Activated gamma-delta T cell treated with Interleukin-2 at 50 U/mL for 16 hours (primary cell): ENCODE results near the gene ORM1.

Experiments
- DNase-seq: peaks from one replicate; pipeline ENCODE4 v3.0.0-alpha.2; 2020

Gene ORM1

DNA sequence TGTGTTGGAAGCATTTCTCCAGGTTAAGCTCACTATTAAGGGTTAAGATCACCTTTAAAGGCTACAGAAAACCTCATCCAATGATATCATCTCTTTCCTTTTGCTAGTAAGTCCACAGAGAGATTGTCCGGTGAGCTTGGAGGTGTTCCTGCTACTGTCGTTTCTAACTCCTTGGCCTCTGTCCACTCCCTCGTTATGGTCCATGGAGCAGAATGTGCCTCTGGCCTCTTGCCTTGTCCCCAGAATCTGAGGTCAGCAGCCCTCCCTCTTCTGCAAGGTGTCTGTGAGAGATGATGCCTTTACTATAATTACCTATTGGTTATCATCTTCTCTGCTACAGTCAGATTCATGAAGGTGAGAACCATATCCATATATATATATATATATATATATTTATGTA lies 21.8 kb downstream of the ORM1 start:
- no peak for DNase-seq

GRCh38 chr9:114345493-114346065 lies 22.7 kb downstream of the ORM1 start:
- no peak for DNase-seq

GRCh38 chr9:114346146-114346545 lies 23.2 kb downstream of the ORM1 start:
- no peak for DNase-seq

DNA sequence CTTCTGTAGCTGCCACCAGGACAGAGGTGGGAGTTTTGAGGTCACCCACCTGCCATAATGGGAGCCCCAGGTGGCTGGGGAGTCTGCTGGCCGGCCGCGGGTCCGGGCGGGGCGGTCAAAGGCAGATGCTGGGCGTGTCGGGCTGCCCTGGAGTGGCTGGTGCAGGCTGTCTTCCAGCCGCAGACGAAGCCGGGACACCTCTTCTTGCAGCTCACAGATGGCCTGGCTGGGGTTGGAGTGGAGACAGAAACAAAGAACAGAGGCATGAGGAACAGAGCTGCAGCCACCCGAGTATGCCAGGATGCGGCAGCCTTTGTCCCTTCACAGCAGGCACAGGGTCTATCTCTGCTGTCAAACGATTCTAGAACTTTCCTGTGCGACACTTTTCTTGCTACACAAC lies 24.8 kb downstream of the ORM1 start:
- no peak for DNase-seq

DNA sequence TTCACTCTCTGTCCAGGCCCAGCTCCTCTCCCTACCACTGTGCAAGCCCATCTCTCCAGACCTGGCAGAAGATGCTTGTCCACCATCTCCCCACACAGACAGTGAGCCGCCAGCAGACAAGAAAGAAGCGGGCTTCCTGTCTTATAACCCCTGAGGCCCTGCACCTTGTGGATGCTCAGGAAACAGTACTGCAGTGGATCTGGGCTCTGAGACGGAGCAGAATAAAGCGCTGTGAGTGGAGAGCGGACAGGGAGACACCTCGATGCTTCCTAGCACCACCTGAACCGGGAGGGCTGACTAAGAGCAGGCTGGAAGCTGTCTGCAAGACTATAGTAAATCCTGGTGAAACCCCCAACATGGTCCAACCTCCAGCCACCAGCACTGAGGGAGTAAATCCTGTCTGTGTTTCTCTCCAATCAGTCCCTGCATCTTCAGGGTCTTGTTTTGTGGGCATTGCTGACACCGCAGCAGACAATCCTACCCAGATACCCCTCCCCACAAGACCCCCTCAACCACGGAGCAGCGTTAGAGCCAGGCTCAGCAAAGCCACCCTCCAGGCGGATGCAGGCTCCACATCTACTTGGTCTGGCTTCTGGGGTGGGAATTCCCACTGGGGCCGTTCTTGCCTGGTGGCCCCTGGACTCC lies 25.5 kb downstream of the ORM1 start:
- DNase-seq, result no peak

DNA sequence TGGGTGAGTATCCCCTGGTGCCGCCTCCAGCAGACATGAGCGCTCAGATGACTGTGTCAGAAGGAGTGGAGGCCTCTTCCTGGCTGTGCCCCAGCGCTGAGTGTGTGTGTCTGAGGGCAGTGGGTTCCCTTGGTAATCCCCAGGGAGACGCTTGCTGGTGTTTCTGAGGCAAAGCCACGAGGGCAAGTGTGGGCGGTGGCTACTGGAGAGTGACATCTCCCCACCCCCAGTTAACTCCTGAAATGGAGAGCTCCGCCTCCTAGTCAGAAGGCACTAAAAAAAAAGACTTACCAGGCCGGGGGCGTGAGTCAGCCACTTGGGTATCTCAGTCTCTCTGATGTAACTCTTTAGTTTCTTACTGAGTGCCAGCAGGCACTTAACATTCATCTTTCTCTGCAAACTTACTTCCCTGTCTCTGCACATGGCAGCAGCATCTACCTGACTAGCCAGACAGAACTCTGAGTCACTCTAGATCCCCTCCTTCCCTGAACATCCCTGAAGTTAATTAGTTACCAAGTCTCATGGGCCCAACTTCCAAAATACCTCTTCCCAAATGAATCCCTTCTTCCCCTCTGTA lies 26.1 kb downstream of the ORM1 start:
- peak; percentile 41 for DNase-seq

DNA sequence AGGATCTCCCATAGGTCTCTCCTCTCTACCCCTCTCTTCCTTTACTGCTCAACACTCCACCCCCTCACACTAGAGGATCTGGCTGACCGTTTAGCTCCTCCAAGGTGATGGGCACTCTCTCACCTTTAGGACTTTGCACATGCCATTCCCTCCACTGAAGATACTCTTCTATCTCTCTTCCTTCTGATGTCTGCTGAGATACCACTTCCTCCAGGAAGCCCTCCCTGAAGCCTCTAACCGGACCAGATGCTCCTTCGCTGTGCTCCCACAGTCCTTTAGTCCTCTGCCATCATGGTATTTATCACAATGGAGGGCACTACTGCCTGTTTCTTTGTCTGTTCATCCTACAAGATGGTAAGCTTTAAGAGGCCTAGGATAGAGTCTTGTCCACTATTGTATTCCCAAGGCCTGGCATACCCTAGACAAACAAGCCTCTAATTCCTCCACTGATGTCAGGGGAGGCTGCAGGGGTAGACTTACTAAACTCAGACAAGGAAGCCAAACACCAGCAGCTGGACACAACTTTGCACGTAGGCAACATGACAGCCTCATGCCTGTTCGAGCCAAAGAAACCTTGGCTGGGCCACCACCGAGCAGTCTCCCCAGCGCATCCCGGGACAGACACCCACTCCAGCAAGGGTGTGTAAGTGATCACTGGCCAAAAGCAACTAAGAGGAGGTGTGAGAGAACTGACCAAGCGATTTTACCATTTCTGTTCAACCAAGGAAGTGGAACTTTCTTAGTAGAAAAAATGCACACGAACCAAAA lies 27.0 kb downstream of the ORM1 start:
- DNase-seq, result no peak

- DNase-seq, result no peak
Measured at GRCh38 chr9:114350636-114351401, 27.9 kb downstream of the ORM1 start.

- no peak for DNase-seq
Measured at GRCh38 chr9:114351932-114352331, 29.0 kb downstream of the ORM1 start.

GRCh38 chr9:114355821-114356220 lies 32.9 kb downstream of the ORM1 start:
- DNase-seq, result no peak

- DNase-seq, result no peak
Measured at GRCh38 chr9:114356792-114357191, 33.9 kb downstream of the ORM1 start.

GRCh38 chr9:114357360-114357759 lies 34.5 kb downstream of the ORM1 start:
- no peak for DNase-seq

GRCh38 chr9:114357911-114358328 lies 35.0 kb downstream of the ORM1 start:
- DNase-seq, result no peak

- DNase-seq, result no peak
Measured at GRCh38 chr9:114359801-114360200, 36.9 kb downstream of the ORM1 start.

GRCh38 chr9:114361542-114361941 lies 38.6 kb downstream of the ORM1 start:
- DNase-seq, result no peak

DNA sequence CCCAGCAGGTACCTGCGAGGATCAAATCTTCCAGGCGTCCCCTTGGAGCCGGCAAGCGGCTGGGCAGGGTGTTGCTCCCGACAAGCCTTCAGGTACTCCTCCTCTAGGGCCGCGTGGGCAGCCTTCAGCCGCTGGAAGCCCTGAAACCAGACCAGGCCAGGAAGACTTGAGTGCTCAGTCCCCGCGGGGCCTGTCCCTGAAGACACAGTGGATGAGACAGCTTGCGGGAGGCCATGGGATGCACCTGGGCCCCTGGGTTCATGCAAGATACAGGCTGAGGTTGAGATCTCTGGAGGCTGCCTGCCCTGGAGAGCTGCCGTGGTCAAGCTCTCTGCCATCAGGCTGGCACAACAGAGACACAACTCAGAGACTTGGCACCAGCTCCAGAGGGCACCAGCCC lies 39.5 kb downstream of the ORM1 start:
- DNase-seq, result no peak

DNA sequence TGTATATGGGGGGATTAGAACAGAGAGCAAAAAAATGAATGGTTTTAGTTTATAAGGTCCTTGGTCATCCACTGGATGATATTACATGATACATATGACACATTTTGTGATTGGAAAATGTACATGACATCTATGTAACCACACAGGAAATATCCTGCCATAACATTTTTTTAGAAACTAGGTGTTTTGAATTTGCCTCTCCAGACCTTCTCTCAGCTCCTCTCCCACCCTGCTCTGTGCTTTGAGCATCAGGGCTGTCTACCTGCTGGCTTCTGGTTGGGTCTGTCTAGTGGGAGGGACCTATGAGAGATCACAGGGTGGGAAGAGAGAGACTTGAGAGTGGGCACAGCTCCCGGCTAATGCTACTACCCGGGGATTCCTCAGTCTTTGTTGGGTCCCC lies 40.5 kb downstream of the ORM1 start:
- DNase-seq, result no peak

DNA sequence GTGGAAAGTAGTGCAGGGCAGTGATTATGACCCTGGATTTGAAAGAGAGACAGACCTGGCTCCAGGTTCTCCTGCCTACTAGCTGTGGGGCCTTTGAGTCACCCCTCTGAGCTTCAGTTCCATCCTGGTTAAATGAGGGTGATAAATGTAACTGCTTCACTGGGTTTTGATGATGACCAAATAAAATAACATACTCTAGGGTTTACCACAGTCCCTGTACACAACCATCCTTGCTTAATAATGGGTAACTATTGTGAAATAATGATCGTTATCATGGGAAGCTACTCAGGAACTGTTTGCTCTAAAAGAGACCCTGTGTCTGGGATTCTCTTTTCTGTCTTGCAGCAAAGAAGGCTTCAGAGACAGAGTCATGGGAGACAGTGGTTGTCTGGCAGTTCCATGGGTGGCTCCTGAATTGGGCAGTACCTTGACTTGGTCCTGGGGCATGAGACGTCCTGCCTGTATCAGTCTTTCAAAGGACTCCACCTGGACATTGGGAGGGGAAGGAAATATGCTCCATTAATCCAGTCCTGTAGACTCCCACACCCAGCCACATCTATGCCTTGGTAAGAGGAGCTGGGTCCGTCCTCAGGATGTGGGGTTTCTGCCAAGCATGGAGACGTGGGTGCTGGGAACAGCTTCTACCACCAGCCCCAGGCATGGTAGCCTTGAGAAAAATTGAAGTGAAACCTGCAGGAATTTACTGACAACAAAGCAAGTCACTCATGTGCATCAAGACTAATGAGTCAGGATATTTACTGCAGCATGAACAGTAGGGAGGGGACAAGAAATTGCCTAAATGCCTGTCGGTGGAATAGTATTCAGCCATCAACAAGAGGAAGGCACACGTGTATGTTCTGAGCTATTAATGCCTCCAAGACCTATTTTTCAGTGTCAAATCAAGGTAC lies 41.5 kb downstream of the ORM1 start:
- DNase-seq, result no peak

- DNase-seq, result no peak
Measured at GRCh38 chr9:114365194-114365593, 42.3 kb downstream of the ORM1 start.

DNA sequence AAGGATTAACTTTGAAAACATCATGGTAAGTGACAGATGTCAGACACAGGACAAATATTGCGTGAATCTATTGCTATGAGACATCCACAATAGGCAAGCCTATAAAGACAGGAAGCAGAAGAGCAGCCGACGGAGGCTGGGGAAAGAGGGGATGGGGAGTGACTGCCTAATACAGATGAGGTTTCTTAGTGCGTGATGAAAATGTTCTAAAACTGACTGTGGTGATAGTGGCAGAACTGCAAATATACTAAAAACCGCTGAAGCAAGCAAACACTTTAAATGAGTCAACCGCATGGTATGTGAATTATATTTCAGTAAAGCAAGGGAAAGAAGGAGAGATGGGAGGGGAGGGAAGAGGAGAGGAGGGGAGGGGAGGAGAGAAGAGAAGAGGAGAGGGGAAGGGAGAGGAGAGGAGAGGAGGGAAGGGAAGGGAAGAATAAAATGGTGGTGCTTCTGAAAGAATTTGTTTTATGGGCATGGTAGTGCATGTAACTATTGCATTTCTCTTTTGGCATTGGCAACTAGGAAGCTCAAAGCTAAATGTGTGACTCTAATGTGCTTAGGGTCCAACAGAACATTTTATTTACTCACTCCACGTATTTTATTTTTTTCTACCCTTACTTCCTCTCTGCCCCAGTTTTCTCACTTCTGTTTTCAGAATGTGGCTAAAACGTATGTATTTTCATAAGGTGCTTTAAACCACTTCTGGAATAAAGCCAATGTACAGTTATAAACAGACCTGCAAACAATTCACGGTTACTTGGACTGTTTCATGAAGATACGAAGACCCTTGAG lies 43.6 kb downstream of the ORM1 start:
- no peak for DNase-seq

DNA sequence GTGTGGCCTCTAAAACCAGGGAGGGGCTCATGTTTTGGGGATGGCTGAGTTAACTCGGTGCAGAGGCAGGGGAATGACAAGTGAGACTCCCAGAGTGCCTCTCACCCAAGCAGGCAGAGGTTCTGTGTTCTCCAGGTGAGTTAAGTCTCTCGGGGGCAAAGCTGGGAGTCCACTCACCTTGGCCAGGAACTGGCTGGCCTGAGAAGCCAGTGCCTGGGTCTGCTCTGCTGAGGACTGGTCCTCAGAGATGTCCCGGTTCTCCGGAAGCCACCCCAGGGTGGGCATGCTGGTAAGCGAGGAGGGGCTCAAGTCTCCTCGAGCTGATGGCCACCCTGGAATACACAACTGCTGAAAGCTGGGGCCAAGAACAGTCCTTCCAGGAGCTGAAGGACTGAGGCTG lies 44.5 kb downstream of the ORM1 start:
- DNase-seq, result no peak
